Stimulated activated CD4-positive, alpha-beta T cell treated with anti-CD3 and anti-CD28 coated beads, Interleukin-12 subunit alpha, Interleukin-12 subunit beta, amount 100 ng/mL, for 48 hours (primary cell): ENCODE results near the gene TEX53.
A peak's percentile ranks its signal among the peaks of the same experiment; 100 is the strongest.

ENCODE experiments used
- DNase-seq, 3 donors: peaks; one replicate each; pipeline ENCODE4 v3.0.0-alpha.2; 2020; ENCODE audit warnings: low read depth in 2 of 3, low spot score in 1 of 3

Gene TEX53

GRCh38 chr9:114680259-114681001 is 22.8 kb upstream of the TEX53 start:
- no peak for DNase-seq

- no peak for DNase-seq
Measured at GRCh38 chr9:114678795-114679194, 21.2 kb upstream of the TEX53 start.

GRCh38 chr9:114678130-114678529 is 20.5 kb upstream of the TEX53 start:
- DNase-seq = no peak

GRCh38 chr9:114677418-114677817 is 19.8 kb upstream of the TEX53 start:
- no peak for DNase-seq

GRCh38 chr9:114676901-114677300 is 19.3 kb upstream of the TEX53 start:
- no peak for DNase-seq

GRCh38 chr9:114674798-114675540 is 17.4 kb upstream of the TEX53 start:
- no peak for DNase-seq

- DNase-seq = no peak
Measured at GRCh38 chr9:114674076-114674797, 16.6 kb upstream of the TEX53 start.

- DNase-seq = no peak
Measured at GRCh38 chr9:114671605-114672004, 14.0 kb upstream of the TEX53 start.

- no peak for DNase-seq
Measured at GRCh38 chr9:114669961-114670360, 12.4 kb upstream of the TEX53 start.

- no peak for DNase-seq
Measured at GRCh38 chr9:114668146-114668545, 10.5 kb upstream of the TEX53 start.

GRCh38 chr9:114666851-114667250 is 9.2 kb upstream of the TEX53 start:
- no peak for DNase-seq

- no peak for DNase-seq
Measured at GRCh38 chr9:114666401-114666800, 8.8 kb upstream of the TEX53 start.

- no peak for DNase-seq
Measured at GRCh38 chr9:114664181-114664580, 6.6 kb upstream of the TEX53 start.

- peak; percentile 47 to 82 (median 54) for DNase-seq
Measured at GRCh38 chr9:114662081-114662989, 4.7 kb upstream of the TEX53 start.

- DNase-seq = no peak
Measured at GRCh38 chr9:114656301-114656700, 1.3 kb downstream of the TEX53 start.

GRCh38 chr9:114655689-114656088 is 1.9 kb downstream of the TEX53 start:
- DNase-seq = no peak

- peak; percentile 60 to 93 (median 67) for DNase-seq
Measured at GRCh38 chr9:114653556-114654159, 3.9 kb downstream of the TEX53 start.

- DNase-seq = no peak
Measured at GRCh38 chr9:114652776-114653555, 4.6 kb downstream of the TEX53 start.

- no peak for DNase-seq
Measured at GRCh38 chr9:114643896-114644295, 13.7 kb downstream of the TEX53 start.

- no peak for DNase-seq
Measured at GRCh38 chr9:114643001-114643400, 14.6 kb downstream of the TEX53 start.
